IMR-90 (cell line): ENCODE measurements around the gene AXIN1. TPM values are rescaled to one million over a fixed set of nuclear protein-coding genes. Genes with fewer than 3 reads are reported as not detected.

ENCODE experiments used
- ATAC-seq: fragments of 200-7000 bp; cut with Tn5 transposase; 2 replicates; pipeline ENCODE4 v1.9.1; 2020; ENCODE audit warnings: low read depth, mild to moderate bottlenecking, moderate library complexity
- BruUV-seq: library from RNA; stranded (reverse); fragments of 400-500 nt; replicated peaks from 2 replicates; lab custom pipeline; 2021; lab: Mats Ljungman, UMichigan
- CTCF ChIA-PET: fragments of 300-600 bp; formaldehyde crosslinking; extraction: SDS; loops from one replicate; lab custom pipeline; 2021; ENCODE audit warnings: antibody characterized with exemption; lab: Yijun Ruan, JAX
- POLR2A ChIA-PET: fragments of 300-600 bp; sonication (Branson Sonifier 250); formaldehyde crosslinking; loops from one replicate; lab custom pipeline; 2022; ENCODE audit warnings: antibody characterized with exemption; ENCODE audit not compliant: unreplicated experiment; lab: Charles Lee
- DNase-seq: peaks from one replicate; pipeline ENCODE4 v3.0.0; 2013
- H2AFZ ChIP-seq: replicated peaks from 2 replicates; pipeline ENCODE3; 2013; ENCODE audit warnings: low read length, mild to moderate bottlenecking; ENCODE audit not compliant: poor library complexity
- H2AK5ac ChIP-seq: 2 replicates; pipeline ENCODE4 v1.6.1; 2013; ENCODE audit warnings: low read depth, low read length, inconsistent platforms
- H2AK9ac ChIP-seq: replicated peaks from 2 replicates; pipeline ENCODE3; 2013; ENCODE audit warnings: mild to moderate bottlenecking, low read depth, low read length, moderate library complexity; ENCODE audit not compliant: poor library complexity
- H2BK120ac ChIP-seq: 2 replicates; pipeline ENCODE4 v1.6.1; 2013; ENCODE audit warnings: low read depth, low read length, inconsistent platforms
- H2BK15ac ChIP-seq: 3 replicates; pipeline ENCODE4 v1.6.1; 2013; ENCODE audit warnings: low read depth, low read length, inconsistent platforms
- H2BK20ac ChIP-seq: 2 replicates; pipeline ENCODE4 v1.6.1; 2013; ENCODE audit warnings: low read depth, mild to moderate bottlenecking, inconsistent platforms, low read length, moderate library complexity
- H2BK5ac ChIP-seq: 2 replicates; pipeline ENCODE4 v1.6.1; 2013; ENCODE audit warnings: mild to moderate bottlenecking, low read depth, low read length, inconsistent platforms; ENCODE audit not compliant: poor library complexity, severe bottlenecking
- H3K14ac ChIP-seq: replicated peaks from 2 replicates; pipeline ENCODE4 v1.6.1; 2013; ENCODE audit warnings: low read depth, low read length, inconsistent platforms
- H3K18ac ChIP-seq: 2 replicates; pipeline ENCODE4 v1.6.1; 2013; ENCODE audit warnings: low read depth, low read length, control low read depth
- H3K23ac ChIP-seq: 2 replicates; pipeline ENCODE4 v1.6.1; 2013; ENCODE audit warnings: low read depth, low read length, inconsistent platforms
- H3K27ac ChIP-seq: 2 replicates; pipeline ENCODE4 v1.5.1; 2013; ENCODE audit warnings: mild to moderate bottlenecking, control low read depth, low read length; ENCODE audit not compliant: insufficient read depth
- H3K27me3 ChIP-seq: 2 replicates; pipeline ENCODE4 v1.6.1; 2013; ENCODE audit warnings: low read length; ENCODE audit not compliant: control insufficient read depth, insufficient read depth
- H3K36me3 ChIP-seq: 2 replicates; pipeline ENCODE4 v1.6.1; 2013; ENCODE audit warnings: low read length, mixed read lengths; ENCODE audit not compliant: control insufficient read depth, insufficient read depth
- H3K4ac ChIP-seq: 2 replicates; pipeline ENCODE4 v1.6.1; 2013; ENCODE audit warnings: low read depth, low read length, inconsistent platforms
- H3K4me1 ChIP-seq: 2 replicates; pipeline ENCODE4 v1.6.1; 2013; ENCODE audit warnings: low read length, mixed read lengths; ENCODE audit not compliant: control insufficient read depth, insufficient read depth
- H3K4me2 ChIP-seq: 2 replicates; pipeline ENCODE4 v1.6.1; 2013; ENCODE audit warnings: low read depth, mild to moderate bottlenecking, control low read depth, low read length, moderate library complexity
- H3K4me3 ChIP-seq: 2 replicates; pipeline ENCODE4 v1.5.1; 2013; ENCODE audit warnings: low read depth, mild to moderate bottlenecking, control low read depth, low read length, moderate library complexity; ENCODE audit not compliant: insufficient read depth
- H3K56ac ChIP-seq: 2 replicates; pipeline ENCODE4 v1.6.1; 2013; ENCODE audit warnings: low read length, inconsistent platforms; ENCODE audit not compliant: insufficient read depth; ENCODE audit errors: extremely low read depth
- H3K79me1 ChIP-seq, 2 experiments: 2 replicates each; pipeline ENCODE4 v1.6.1; 2013; ENCODE audit warnings: low read length in 2 of 2, inconsistent platforms in 1 of 2, low read depth in 1 of 2
- H3K9ac ChIP-seq: 2 replicates; pipeline ENCODE4 v1.6.1; 2013; ENCODE audit warnings: low read depth, low read length, control low read depth
- H3K9me1 ChIP-seq: 2 replicates; pipeline ENCODE4 v1.6.1; 2013; ENCODE audit warnings: low read length, inconsistent platforms; ENCODE audit not compliant: insufficient read depth
- H3K9me3 ChIP-seq: 2 replicates; pipeline ENCODE4 v1.6.1; 2013; ENCODE audit warnings: low read length; ENCODE audit not compliant: control insufficient read depth, insufficient read depth
- H4K20me1 ChIP-seq: 2 replicates; pipeline ENCODE4 v1.6.1; 2013; ENCODE audit warnings: low read length, inconsistent platforms; ENCODE audit not compliant: insufficient read depth
- H4K5ac ChIP-seq: 2 replicates; pipeline ENCODE4 v1.6.1; 2013; ENCODE audit warnings: mild to moderate bottlenecking, low read depth, low read length, control low read depth
- H4K8ac ChIP-seq, 2 experiments: 2 replicates each; pipeline ENCODE4 v1.6.1; 2013; ENCODE audit warnings: low read depth in 2 of 2, low read length in 2 of 2, control low read depth in 1 of 2, inconsistent platforms in 1 of 2
- H4K91ac ChIP-seq: 2 replicates; pipeline ENCODE4 v1.6.1; 2013; ENCODE audit warnings: low read depth, low read length, inconsistent platforms; ENCODE audit not compliant: insufficient read depth
- BHLHE40 ChIP-seq: fragments of 150-350 bp; IDR thresholded peaks from 2 replicates; pipeline ENCODE4 v1.6.1; 2016; ENCODE audit warnings: mild to moderate bottlenecking, low read depth, low read length
- CHD1 ChIP-seq: IDR thresholded peaks from 2 replicates; pipeline ENCODE4 v1.6.1; 2012; ENCODE audit warnings: low read depth, low read length, improper control_type of control experiment
- CTCF ChIP-seq: conservative IDR thresholded peaks from 2 replicates; pipeline ENCODE4 v1.5.1; 2012; ENCODE audit warnings: mild to moderate bottlenecking, low read depth, low read length, improper control_type of control experiment
- ELK1 ChIP-seq: fragments of 150-350 bp; IDR thresholded peaks from 2 replicates; pipeline ENCODE4 v1.6.1; 2016; ENCODE audit warnings: low read depth, mild to moderate bottlenecking, low read length, moderate library complexity, borderline replicate concordance
- FOS ChIP-seq: fragments of 150-350 bp; IDR thresholded peaks from 2 replicates; pipeline ENCODE4 v1.6.1; 2016; ENCODE audit warnings: low read depth, low read length
- MAFK ChIP-seq: IDR thresholded peaks from 2 replicates; pipeline ENCODE4 v1.6.1; 2012; ENCODE audit warnings: low read depth, low read length, improper control_type of control experiment
- MXI1 ChIP-seq: IDR thresholded peaks from 2 replicates; pipeline ENCODE4 v1.6.1; 2012; ENCODE audit warnings: low read depth, mild to moderate bottlenecking, low read length, moderate library complexity, borderline replicate concordance
- NFE2L2 ChIP-seq: fragments of 150-350 bp; IDR thresholded peaks from 2 replicates; pipeline ENCODE4 v1.6.1; 2016; ENCODE audit warnings: low read depth, mild to moderate bottlenecking, low read length
- POLR2A ChIP-seq: IDR thresholded peaks from 2 replicates; pipeline ENCODE4 v1.6.1; 2012; ENCODE audit warnings: mild to moderate bottlenecking, low read depth, low read length
- RAD21 ChIP-seq: IDR thresholded peaks from 2 replicates; pipeline ENCODE4 v1.6.1; 2012; ENCODE audit warnings: low read length, improper control_type of control experiment
- RFX5 ChIP-seq: IDR thresholded peaks from 2 replicates; pipeline ENCODE4 v1.8.0; 2012; ENCODE audit warnings: low read depth, mild to moderate bottlenecking, low read length, moderate library complexity
- SMC3 ChIP-seq: fragments of 150-350 bp; IDR thresholded peaks from 2 replicates; pipeline ENCODE4 v1.6.1; 2016; ENCODE audit warnings: low read depth, mild to moderate bottlenecking, antibody characterized with exemption, low read length, moderate library complexity
- USF2 ChIP-seq: fragments of 150-350 bp; IDR thresholded peaks from 2 replicates; pipeline ENCODE4 v1.6.1; 2017; ENCODE audit warnings: mild to moderate bottlenecking, antibody characterized with exemption, low read length, low read depth
- WGBS, 2 experiments: methylation state at CpG; one replicate each; pipeline versions ENCODE4 v1.1.5 to v1.1.7; 2013; ENCODE audit warnings: missing lambda C conversion rate in 2 of 2; ENCODE audit not compliant: insufficient read length in 1 of 2; ENCODE audit errors: extremely low coverage in 2 of 2; 5-methylcytosine and 5-hydroxymethylcytosine counted together
- dilution Hi-C: fragments of 300-500 bp; cut with HindIII; formaldehyde crosslinking; loops from one replicate; pipeline ENCODE4 v1.14.3; 2018; ENCODE audit warnings: low sequenced_read_pairs; ENCODE audit not compliant: unreplicated experiment
- in situ Hi-C: fragments of 300-500 bp; cut with MboI; formaldehyde crosslinking; loops from 3 replicates; pipeline ENCODE4 v1.14.3; 2019; ENCODE audit warnings: low sequenced_read_pairs, inconsistent platforms, mixed read lengths
- intact Hi-C: fragments of 100-400 bp; cut with micrococcal nuclease; formaldehyde crosslinking; loops from 2 replicates; pipeline ENCODE4 v1.10.0; 2022
- polyA plus RNA-seq, 3 experiments: library from polyadenylated mRNA; depleted of rRNA; stranded (reverse); fragments of >200 nt; gene quantifications; 2 replicates each; pipeline ENCODE4 v1.2.3, GENCODE V29; 2012; ENCODE audit warnings: low replicate concordance in 1 of 3
- total RNA-seq: library from RNA; depleted of rRNA; stranded (reverse); fragments of >200 nt; gene quantifications from 2 replicates; pipeline ENCODE4 v1.2.3, GENCODE V29; 2012

Gene AXIN1
- total and polyA plus RNA-seq, 2 of the 4 experiments (the other 2 are of a cell fraction) = 10.9 to 14.2 TPM

- TF ChIP-seq ELK1 = no peak
Measured at GRCh38 chr16:266258-267164, 86.0 kb downstream of the AXIN1 start (continued).

GRCh38 chr16:265711-266110 lies 86.8 kb downstream of the AXIN1 start:
- no peak overlapping the region for H3K27ac ChIP-seq
- ChIA-PET POLR2A (no interaction called here), CTCF (no interaction called here)
- intact Hi-C loops = no loop called here
- H3K27me3 ChIP-seq = no peaks in the 10 kb centered on the region
- H3K18ac ChIP-seq = no peak overlapping the region
- no peaks in the 10 kb centered on the region for H3K4me1 ChIP-seq
- H3K4me2 ChIP-seq = no peak overlapping the region
- peaks cover 29% of the 10 kb centered on the region for H3K36me3 ChIP-seq
- no peak overlapping the region for H4K8ac ChIP-seq
- no peak overlapping the region for H2BK120ac ChIP-seq
- no peaks in the 10 kb centered on the region for H3K9me3 ChIP-seq
- DNase-seq (no peak), ATAC-seq (peak; percentile 24)
- in situ Hi-C loops = no loop called here
- BruUV-seq = no TSS peak
- no peak overlapping the region for H3K23ac ChIP-seq
- no peaks in the 10 kb centered on the region for H3K79me1 ChIP-seq
- H3K9ac ChIP-seq = no peak overlapping the region
- H3K56ac ChIP-seq = no peak overlapping the region
- no peak overlapping the region for H4K5ac ChIP-seq
- no peak overlapping the region for H3K14ac ChIP-seq
- H2AK5ac ChIP-seq = no peak overlapping the region
- no peaks in the 10 kb centered on the region for H4K20me1 ChIP-seq
- dilution Hi-C loops = no loop called here
- H3K4me3 ChIP-seq = no peak overlapping the region
- H2BK20ac ChIP-seq = no peak overlapping the region
- peaks cover 3% of the 10 kb centered on the region for H3K9me1 ChIP-seq
- peak overlapping the region; percentile 58 for H2AFZ ChIP-seq
- 67% methylated on average over 10 of the region's 12 CpGs; no CpG with 5 or more reads in 1 of the 2 experiments for WGBS, 2 experiments
- H2AK9ac ChIP-seq = no peak overlapping the region
- H3K4ac ChIP-seq = no peak overlapping the region
- no peak overlapping the region for H2BK15ac ChIP-seq
- no peak overlapping the region for H4K91ac ChIP-seq
- no peak overlapping the region for H2BK5ac ChIP-seq
- no peak for TF ChIP-seq RFX5
- TF ChIP-seq MXI1 = no peak
- no peak for TF ChIP-seq USF2
- TF ChIP-seq SMC3 = no peak
- no peak for TF ChIP-seq POLR2A
- TF ChIP-seq CHD1 = no peak
- TF ChIP-seq FOS = no peak
- TF ChIP-seq CTCF = no peak
- TF ChIP-seq RAD21 = no peak
- TF ChIP-seq NFE2L2 = no peak
- TF ChIP-seq MAFK = no peak
- no peak for TF ChIP-seq BHLHE40
